ENCODE measurements around the gene COPS8.

The COPS8 gene

GRCh38 chr2:237134321-237135230 is 48.9 kb downstream of the COPS8 start:
- DNase-seq = no peak

- no peak for DNase-seq
Measured at GRCh38 chr2:237136824-237137223, 51.1 kb downstream of the COPS8 start.

GRCh38 chr2:237137626-237138323 is 52.1 kb downstream of the COPS8 start:
- no peak for DNase-seq

- no peak for DNase-seq
Measured at GRCh38 chr2:237139123-237139675, 53.5 kb downstream of the COPS8 start.

- DNase-seq = no peak
Measured at GRCh38 chr2:237140689-237141285, 55.1 kb downstream of the COPS8 start.

GRCh38 chr2:237141571-237142051 is 55.9 kb downstream of the COPS8 start:
- DNase-seq = no peak

- no peak for DNase-seq
Measured at GRCh38 chr2:237143118-237143517, 57.4 kb downstream of the COPS8 start.

- no peak for DNase-seq
Measured at GRCh38 chr2:237143676-237144440, 58.2 kb downstream of the COPS8 start.

- no peak for DNase-seq
Measured at GRCh38 chr2:237144516-237144915, 58.8 kb downstream of the COPS8 start.

- no peak for DNase-seq
Measured at GRCh38 chr2:237147317-237147716, 61.6 kb downstream of the COPS8 start.

- no peak for DNase-seq
Measured at GRCh38 chr2:237148624-237149023, 62.9 kb downstream of the COPS8 start.

GRCh38 chr2:237149425-237149824 is 63.7 kb downstream of the COPS8 start:
- DNase-seq = no peak

Measured in NCI-H345 (cell line).